Neural progenitor cell (in vitro differentiated cells): ENCODE results near the gene CACNB4.

ENCODE experiments used
- CTCF ChIP-seq: fragments of 200-600 bp; sonication (generic); IDR thresholded peaks from 2 replicates; pipeline ENCODE4 v1.5.1; 2017; ENCODE audit warnings: antibody characterized with exemption, mild to moderate bottlenecking
- EZH2 ChIP-seq: fragments of 200-600 bp; sonication (generic); IDR thresholded peaks from 2 replicates; pipeline ENCODE4 v1.6.1; 2017; ENCODE audit warnings: antibody characterized with exemption, mild to moderate bottlenecking, moderate library complexity
- EZH2phosphoT487 ChIP-seq: fragments of 200-600 bp; sonication (generic); IDR thresholded peaks from 2 replicates; pipeline ENCODE4 v1.6.1; 2017; ENCODE audit warnings: antibody characterized with exemption

DNA sequence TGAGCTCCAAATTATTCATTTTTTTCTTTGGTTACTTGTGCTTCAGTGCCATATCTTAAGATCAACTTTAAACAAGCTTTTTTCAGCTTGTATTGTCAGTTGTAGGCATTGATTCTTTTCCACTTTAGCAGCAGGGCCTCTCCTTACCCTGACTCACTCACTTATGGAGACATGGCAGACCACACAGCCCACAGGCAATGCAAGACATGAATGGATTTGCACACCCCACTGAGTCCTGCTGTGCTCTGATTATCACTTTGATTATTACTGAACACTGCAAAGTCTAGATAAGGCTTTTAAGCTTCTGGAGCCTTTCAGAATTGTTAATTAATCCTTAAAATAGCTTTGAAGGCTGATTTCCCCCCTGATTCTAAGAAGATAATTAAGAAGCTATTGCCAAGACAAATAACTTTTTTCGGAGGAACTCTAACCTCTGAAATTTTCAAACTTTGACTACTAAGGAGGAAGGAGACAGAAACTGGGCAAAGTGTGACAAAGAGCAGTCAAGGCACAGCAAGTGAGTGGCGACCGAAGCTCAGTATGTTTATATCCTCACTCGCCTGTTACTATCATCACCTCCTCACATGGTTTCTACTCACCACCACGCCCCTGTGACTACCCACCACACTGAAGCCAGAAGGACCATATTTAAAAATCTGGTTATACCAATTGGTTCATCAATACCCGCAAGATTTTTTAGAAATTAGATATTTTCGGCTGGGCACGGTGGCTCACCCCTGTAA, 43.3 kb downstream of the CACNB4 start:
- TF ChIP-seq CTCF: no peak
- TF ChIP-seq EZH2phosphoT487: no peak
- no peak for TF ChIP-seq EZH2
